ENCODE data around the gene APLP2.
"Not testable (repeated sequence)": the region's sequence is repeated elsewhere in the genome, so short reads cannot be mapped to it uniquely, and the experiment has no call there.

The APLP2 gene

DNA sequence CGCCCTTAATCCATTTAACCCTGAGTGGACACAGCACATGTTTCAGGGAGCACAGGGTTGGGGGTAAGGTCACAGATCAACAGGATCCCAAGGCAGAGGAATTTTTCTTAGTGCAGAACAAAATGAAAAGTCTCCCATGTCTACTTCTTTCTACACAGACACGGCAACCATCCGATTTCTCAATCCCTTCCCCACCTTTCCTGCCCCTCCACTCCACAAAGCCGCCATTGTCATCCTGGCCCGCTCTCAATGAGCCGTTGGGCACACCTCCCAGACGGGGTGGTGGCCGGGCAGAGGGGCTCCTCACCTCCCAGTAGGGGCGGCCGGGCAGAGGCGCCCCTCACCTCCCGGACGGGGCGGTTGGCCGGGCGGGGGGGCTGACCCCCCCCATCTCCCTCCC is 20.8 kb downstream of the APLP2 start:
- not testable (repeated sequence) for DNase-seq (ENCODE audit: low read depth in 3 of 3)

DNA sequence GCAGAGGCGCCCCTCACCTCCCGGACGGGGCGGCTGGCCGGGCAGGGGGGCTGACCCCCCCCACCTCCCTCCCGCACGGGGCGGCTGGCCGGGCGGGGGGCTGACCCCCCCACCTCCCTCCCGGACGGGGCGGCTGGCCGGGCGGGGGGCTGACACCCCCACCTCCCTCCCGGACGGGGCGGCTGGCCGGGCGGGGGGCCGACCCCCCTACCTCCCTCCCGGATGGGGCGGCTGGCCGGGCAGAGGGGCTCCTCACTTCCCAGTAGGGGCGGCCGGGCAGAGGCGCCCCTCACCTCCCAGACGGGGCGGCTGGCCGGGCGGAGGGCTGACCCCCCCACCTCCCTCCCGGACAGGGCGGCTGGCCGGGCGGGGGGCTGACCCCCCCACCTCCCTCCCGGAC is 21.5 kb downstream of the APLP2 start:
- DNase-seq (ENCODE audit: low read depth in 3 of 3): not testable (repeated sequence)

DNA sequence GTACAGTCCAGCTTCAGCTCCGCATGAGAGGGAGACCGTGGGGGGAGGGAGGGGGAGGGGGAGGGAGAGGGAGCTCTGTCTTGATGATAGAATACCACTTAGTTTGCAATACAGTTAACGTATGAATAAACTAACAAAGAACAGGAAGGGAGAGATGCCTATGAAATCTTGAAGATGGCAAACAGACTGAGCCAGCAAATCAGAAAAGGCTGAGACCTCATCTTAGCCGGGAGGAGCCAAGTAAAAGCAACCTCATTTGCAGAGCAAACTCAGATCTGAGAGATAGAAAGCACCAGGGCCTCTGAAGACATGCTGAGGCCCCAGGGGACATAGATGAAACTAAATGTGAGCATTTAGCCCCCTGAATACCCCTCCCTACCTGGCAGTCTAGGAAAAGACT is 23.0 kb downstream of the APLP2 start:
- no peak for DNase-seq (ENCODE audit: low read depth in 3 of 3)

DNA sequence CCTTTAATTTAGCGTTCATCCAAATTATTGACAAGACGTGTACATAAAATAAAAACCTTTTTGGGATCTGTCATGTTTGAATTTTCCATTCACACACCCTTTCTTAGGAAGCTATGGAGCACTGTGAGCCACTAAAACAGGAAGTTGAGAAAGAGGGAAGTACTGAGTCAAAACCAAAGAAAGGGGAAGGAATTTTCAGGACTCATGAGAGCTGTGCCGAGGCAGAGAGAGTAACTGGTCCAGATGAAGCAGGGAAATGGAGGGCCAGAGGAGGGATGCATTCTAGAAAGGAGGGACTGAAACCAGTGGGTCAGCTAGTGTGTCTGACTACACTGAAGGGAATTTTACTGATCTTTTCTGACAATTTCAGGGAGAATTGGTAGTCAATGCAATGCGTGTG is 24.9 kb downstream of the APLP2 start:
- no peak for DNase-seq (ENCODE audit: low read depth in 3 of 3)

DNA sequence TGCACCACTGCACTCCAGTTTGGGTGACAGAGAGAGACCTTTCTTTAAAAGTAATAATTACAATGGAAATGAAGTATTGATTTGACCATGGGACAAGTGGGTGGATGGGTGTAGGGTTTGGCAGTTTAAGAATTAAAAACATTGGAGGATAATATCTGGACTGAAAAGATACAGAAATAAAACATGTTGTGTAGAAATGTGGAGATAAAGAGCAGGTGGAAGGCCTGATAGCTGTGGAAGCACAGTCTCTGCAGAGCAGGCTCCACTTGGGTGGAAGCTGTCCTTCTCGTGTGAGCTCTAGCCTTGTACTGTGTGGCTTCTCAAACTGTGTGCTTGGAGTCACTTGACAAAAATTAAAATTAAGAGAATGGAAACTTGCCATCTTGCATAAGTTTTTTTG is 25.6 kb downstream of the APLP2 start:
- no peak for DNase-seq (ENCODE audit: low read depth in 3 of 3)

DNA sequence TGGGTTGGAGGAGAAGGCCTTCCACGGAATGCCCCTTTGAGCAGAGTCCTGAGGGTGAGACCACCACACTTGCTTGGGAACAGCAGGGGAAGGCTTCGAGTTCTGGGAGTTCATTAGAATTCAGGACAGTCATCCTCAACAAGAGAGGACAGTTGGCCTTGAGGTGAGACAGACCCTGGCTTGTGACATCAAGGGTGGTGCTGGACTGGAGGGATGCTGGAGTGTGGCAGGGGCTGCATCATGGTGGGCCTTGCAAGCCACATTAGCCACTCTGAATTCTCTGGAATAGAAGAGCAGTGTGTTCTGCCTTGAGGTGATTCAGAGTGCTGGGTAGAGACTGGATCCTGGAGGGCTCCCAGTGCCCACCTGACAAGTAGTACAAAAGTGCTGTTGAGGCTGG is 26.3 kb downstream of the APLP2 start:
- no peak for DNase-seq (ENCODE audit: low read depth in 3 of 3)

DNA sequence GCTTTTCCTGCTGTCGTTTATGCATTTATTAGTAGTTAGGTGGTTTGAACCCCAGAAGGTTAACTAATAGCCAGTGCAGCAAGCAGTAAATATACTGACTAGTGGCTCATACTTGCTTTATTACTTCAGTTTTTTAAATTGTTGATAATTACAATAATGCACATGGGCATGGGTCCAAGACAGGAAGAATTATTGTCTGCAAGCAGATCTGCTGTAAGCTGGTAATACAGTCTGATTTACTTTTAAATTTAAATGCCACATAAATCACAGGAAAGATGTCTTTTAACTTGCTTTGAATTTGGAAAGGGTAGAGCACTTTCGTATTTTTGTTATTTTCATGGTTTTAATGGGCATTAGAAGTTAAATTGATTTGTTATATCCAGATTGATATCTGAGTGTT is 27.1 kb downstream of the APLP2 start:
- no peak for DNase-seq (ENCODE audit: low read depth in 3 of 3)

DNA sequence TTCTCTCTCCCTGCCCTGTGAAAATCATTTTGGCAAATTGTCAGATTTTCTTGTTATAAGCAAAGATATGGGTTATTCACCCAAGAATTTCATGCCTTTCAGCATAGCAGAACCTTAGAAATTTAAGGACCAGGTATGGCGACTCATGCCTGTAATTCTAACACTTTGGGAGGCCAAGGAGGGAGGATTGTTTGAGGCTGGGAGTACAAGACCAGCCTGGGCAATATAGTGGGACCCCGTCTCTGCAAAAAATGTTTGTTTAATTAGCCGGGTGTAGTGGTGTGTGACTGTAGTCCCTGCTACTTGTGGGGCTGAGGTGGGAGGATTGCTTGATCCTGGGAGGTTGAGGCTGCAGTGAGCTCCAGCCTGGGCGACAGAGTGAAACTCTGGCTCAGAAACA is 27.6 kb downstream of the APLP2 start:
- DNase-seq (ENCODE audit: low read depth in 3 of 3): no peak

DNA sequence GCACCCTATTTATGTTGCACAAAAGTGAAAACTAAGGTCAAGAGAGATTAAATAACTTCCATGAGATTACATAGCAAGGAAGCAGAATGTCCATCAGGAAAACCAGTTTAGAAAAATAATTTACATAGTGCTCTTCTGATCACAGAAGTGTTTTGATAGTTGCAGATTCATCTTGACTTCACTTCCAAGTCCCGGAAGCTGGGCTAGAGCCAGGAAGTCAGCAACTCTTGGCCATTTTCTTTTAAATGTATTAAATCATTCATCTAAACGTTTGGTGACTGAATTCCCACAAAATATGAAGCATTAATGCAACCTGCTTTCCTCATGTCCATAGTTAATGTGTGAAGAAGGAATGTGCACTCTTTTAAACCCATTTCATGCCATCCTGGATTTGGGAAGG is 29.7 kb downstream of the APLP2 start:
- no peak for DNase-seq (ENCODE audit: low read depth in 3 of 3)

DNA sequence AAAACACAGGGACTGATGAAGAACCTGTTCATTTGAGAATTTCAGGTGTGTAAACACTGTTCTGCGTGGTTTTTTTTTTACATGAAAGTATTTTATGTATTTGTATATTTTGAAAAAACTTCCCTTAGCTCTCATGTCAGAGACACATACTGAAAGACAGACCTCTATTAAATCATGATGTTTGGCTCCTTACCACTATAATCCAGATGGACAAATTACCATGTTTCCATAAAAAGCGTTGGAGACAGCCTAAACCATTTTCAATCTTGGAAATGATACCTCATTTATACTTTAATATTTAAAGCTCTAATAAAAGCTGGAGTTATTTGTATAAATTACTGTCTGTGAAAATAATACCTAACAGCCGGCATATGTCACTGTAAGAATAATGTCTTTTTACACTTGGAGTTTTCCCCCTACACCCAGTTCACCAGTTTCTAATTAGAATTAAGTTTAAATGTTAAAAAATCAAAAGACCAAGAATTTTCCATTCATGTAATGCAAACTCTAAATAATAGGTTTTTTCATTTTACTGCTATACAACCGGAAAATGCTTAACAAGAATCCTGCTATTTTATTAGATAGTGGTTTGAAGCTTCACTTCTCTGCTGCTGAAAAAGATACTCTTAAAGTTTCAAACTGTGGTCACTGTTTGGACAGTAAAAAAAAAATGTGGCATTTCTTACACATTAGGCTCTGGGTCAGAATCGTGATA is 30.8 kb downstream of the APLP2 start:
- DNase-seq (ENCODE audit: low read depth in 3 of 3): no peak

DNA sequence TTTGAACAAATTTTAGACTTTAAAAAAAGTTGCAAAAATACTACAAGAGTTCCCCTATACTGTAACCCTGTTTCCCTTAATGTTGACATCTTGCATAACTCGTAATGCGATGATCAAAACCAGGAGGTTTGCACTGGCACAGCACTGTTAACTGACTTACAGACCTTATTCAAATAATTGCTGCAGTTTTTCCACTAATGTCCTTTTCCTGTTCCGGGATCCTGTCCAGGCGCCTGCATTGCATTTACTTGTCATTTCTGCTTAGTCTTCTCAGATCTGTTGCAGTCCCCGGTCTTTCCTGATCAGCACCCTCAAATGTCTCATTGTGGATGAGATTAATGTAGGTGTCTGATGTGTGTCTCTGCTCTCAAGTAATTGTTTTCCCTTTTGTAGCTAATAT is 32.0 kb downstream of the APLP2 start:
- no peak for DNase-seq (ENCODE audit: low read depth in 3 of 3)

DNA sequence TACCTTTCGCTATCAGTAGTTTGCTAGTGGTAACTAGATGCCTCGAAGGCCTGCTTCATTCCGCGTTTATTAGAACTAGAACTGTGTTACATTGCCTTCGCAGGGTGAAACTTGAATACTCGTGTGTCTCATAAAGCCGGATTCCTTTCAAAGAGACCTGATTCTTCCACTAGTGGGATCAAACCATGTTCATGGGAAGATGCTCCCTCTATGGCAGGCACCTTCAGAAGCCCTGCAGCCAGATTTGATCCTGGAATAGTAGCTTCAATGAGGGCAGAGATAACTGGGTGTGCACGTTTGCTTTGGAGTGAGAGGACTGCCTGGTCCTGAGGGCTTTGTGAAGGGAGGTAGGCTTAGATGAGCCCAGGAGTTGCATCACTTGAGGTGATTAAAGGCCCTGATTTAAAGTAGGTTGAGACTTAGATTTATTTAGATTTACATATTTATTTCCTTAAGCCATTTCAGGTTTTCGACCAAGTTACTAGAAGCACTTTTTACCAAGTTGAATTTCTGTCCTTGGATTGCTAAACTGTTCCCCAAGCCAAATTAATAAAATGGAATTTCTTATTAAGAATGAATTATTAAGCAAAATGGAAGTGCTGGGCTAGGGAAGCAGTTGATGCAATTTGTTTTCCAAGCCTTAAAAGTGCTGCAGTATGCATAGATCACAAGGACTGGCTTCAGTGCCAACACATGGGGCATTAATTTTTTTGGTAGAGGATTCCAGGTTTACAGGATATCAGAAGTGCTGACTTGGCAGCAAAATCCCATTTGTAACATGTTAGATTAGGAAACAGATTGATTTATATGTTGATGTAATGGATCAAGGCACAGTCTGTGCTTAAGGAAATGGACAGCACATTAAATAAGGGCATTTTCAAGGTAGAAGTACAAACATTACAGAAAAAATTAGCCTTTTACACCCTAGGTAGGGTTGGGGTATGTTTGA is 32.9 kb downstream of the APLP2 start:
- no peak for DNase-seq (ENCODE audit: low read depth in 3 of 3)

DNA sequence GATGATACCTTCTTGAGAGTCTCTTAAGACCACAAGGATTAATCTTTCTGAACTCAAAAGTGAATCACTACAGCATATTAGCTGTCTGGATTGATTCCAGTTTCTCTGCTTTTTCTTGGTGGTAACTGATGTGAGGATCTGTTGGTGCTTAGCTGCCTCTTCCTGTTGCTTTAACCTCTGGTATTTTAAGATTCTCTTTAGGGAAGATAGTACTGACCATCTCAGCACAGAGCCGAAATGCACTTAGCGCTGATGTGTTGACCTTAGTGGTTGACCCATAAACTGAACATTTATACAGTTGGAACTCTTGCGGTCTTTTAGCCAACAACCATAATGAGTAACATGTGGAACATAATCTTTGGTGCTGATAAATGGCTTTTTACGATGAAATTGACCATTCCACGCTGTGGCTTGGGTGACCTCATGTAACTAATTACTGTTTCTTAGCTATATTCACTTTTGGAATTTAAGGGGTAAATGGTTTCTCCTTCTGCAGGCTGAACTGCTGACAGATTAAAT is 33.7 kb downstream of the APLP2 start:
- no peak for DNase-seq (ENCODE audit: low read depth in 3 of 3)

DNA sequence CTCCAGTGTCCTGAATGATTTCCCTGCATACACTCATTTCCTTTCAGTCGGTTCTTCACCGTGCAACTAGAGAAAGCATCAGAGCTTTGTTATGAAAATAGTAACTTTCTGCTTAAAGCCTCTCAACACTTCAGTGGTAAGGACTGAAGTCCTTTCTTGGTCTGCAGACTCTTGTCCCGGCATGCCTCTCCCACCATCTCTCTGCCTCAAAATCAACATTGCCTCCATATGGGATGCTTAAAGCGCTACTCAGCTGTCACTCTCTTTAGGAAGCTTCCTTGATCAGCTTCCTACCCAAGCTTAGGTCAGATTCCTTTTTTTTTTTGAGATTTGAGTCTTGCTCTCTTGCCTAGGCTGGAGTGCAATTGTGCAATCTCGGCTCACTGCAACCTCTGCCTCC is 36.7 kb downstream of the APLP2 start:
- no peak for DNase-seq (ENCODE audit: low read depth in 3 of 3)

DNA sequence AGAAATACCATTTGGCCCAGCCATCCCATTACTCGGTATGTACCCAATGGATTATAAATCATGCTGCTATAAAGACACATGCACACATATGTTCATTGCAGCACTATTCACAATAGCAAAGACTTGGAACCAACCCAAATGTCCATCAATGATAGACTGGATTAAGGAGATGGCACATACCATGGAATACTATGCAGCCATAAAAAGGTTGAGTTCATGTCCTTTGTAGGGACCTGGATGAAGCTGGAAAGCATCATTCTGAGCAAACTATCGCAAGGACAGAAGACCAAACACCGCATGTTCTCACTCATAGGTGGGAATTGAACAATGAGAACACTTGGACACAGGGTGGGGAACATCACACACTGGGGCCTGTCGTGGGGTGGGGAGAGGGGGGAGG is 39.0 kb downstream of the APLP2 start:
- DNase-seq (ENCODE audit: low read depth in 3 of 3): not testable (repeated sequence)

DNA sequence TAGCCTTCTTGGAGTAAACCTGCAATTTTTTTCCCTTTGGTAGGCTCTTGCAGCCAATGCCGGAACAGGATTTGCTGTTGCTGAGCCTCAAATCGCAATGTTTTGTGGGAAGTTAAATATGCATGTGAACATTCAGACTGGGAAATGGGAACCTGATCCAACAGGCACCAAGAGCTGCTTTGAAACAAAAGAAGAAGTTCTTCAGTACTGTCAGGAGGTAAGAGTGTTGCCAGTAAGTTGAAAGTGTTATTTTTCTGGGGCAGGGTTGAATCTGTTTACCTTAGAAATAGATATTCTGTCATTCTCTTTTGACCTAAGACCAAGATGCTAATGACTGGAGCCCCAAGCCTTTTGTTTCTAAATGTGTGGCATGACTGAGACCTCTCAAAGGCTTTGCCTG is 39.7 kb downstream of the APLP2 start:
- DNase-seq (ENCODE audit: low read depth in 3 of 3): no peak

DNA sequence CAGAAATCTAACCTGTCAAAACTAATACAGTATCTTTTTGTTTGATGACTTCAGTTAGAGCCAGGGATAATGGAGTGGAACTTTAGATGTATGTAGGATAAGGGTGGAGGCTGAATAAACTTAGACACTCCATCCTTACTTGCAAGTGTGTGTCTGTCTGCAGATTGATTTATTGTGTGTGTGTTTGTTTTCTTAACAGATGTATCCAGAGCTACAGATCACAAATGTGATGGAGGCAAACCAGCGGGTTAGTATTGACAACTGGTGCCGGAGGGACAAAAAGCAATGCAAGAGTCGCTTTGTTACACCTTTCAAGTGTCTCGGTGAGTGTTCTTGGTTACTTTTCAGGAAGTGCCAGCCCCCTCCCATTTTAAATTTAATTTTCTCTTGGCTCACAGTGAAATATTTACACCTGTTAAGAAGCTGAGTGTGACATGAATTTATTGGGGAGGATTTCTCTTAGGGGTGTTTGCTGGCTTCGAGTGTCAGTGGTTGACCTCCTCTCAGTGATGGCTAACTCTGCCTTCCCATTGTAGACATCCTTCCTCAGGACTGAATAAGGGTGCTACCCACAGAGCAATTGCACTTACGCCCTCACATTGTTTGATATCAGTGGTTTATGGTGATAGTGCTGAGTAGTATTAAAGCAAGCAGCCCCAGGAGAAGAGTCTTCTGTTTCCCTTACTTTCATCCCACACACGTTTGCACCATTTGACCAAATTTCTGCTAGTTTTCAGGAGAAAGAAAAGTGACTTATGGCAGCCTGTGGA is 40.8 kb downstream of the APLP2 start:
- no peak for DNase-seq (ENCODE audit: low read depth in 3 of 3)

DNA sequence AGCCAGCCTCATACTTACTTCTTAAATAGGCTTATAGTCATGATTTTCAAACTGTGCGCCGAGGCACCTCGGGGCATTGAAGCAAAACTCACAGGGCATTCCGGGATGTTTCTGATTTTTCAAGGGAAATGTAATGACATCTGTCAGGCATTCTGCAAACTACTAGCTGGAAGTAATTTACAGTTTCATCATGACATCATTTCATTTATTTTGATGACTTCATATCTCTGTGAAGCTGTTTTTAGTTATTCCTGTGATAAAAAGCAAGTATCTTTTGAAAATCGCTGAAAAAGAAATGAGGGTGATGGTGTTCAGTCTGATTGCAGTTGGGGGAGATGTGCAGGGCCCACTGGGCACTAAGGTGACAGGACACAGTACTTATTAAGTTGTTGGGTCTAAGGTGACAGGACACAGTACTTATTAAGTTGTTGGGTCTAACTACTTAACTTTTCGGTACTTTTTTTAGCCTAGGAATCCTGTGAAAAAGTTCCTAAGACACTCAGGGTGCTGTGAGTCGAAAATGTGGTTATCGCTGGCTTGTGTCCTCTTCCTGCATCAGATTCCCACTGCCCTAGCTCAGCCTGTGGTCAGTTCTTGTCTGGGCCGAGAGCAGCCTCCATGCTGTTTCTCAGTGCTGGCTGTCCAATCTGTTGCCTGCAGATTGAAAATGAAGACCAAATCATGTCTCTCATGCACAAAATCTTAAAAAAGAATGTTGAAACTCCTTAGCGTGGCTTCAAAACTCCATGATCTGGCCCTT is 42.6 kb downstream of the APLP2 start:
- DNase-seq (ENCODE audit: low read depth in 3 of 3): no peak

DNA sequence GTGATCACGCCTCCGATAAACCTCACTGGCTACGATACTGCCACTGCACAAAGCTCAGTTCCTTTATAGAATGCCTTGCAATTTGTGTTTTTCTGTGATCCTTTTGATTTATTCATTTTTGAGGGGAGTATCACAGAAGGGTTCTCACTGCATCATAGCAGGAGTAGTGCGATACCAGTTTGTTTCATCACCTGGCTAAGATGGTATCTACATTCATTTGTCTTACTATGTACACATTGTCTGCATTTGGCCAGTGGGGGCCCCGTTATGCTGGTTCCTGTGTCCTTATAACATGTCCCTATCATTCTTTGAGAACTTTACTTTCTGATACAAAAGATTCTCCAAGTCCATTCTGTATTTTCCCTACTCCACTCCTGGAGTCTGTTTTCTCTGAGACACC is 44.6 kb downstream of the APLP2 start:
- DNase-seq (ENCODE audit: low read depth in 3 of 3): no peak

DNA sequence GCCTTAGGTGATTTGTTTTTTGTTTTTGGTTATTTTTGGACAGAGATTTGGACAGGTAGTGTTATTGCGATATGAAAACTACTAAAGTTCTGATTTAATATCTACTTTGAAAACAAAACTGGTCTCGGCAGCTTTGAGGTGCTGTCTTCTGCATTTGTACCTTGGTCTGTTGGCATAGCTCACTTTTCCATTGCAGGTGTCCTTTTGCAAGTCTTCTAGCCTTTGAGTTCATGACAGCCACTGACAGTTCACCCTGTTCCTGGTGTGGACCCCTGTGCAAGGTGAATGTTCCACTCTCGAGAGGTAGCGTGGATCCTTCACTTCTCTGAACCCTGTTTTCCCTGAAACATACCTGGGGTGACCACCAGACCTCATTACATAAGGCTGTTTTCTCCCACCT is 45.0 kb downstream of the APLP2 start:
- DNase-seq (ENCODE audit: low read depth in 3 of 3): no peak

DNA sequence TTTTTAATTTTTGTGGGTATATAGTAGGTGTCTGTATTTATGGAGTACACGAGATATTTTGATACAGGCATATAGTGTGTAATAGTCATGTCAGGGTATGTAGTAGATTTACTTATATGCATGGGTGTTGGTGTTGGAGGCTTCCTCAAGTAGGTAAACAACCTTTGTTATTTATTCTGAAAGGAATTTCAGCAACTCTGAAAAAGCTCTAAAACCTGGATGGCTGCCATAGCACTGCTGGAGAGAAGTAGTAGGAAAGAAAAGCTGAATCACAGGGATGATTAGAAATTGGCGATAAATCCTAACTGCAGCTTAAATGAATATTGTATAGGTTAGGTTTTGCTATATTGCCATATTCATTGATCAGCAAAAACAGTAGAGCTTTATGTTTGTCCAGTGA is 45.5 kb downstream of the APLP2 start:
- DNase-seq (ENCODE audit: low read depth in 3 of 3): no peak
